ENCODE data around the gene CD300LF.
A peak's percentile ranks its signal among the peaks of the same experiment; 100 is the strongest.

Gene CD300LF

GRCh38 chr17:74740641-74741387 lies 28.1 kb upstream of the CD300LF start:
- TF ChIP-seq CTCF (conservative IDR thresholded peaks at IDR 0.05) (no peak), ZFX (IDR thresholded peaks at IDR 0.05) (no peak)
- H3K27ac ChIP-seq, result no peak overlapping the region

GRCh38 chr17:74740173-74740572 lies 27.4 kb upstream of the CD300LF start:
- H3K27ac ChIP-seq, result no peak overlapping the region
- TF ChIP-seq ZFX (IDR thresholded peaks at IDR 0.05), result no peak
- TF ChIP-seq CTCF (conservative IDR thresholded peaks at IDR 0.05), result no peak

- TF ChIP-seq CTCF (conservative IDR thresholded peaks at IDR 0.05) (no peak), ZFX (IDR thresholded peaks at IDR 0.05) (no peak)
These were observed 26.6 kb upstream of the CD300LF start for GRCh38 chr17:74739227-74739831.

GRCh38 chr17:74738051-74738996 lies 25.6 kb upstream of the CD300LF start:
- no peak overlapping the region for H3K27ac ChIP-seq
- TF ChIP-seq ZFX (IDR thresholded peaks at IDR 0.05) (no peak), CTCF (conservative IDR thresholded peaks at IDR 0.05) (no peak)

More at GRCh38 chr17:74739227-74739831, 26.6 kb upstream of the CD300LF start:
- no peak overlapping the region for H3K27ac ChIP-seq

GRCh38 chr17:74737299-74738050 lies 24.8 kb upstream of the CD300LF start:
- TF ChIP-seq ZFX (IDR thresholded peaks at IDR 0.05) (no peak), CTCF (conservative IDR thresholded peaks at IDR 0.05) (no peak)
- H3K27ac ChIP-seq, result no peak overlapping the region

- no peak within 1 kb of the TSS for H3K27ac ChIP-seq
- peak; percentile 55 for TF ChIP-seq CTCF (conservative IDR thresholded peaks at IDR 0.05)
- TF ChIP-seq ZFX (IDR thresholded peaks at IDR 0.05), result no peak
These were observed 24.0 kb upstream of the CD300LF start, which contains the start of gene RAB37 for GRCh38 chr17:74736513-74737298. Gene RAB37 (plus strand): TSS chr17:74737256. CDS start chr17:74737273, 17 bp downstream.

Measured in C4-2B (cell line).